Naive thymus-derived CD8-positive, alpha-beta T cell (primary cell): Measurements from ENCODE around the gene ANGEL2. TPM values are rescaled to one million over a fixed set of nuclear protein-coding genes. Genes with fewer than 3 reads are reported as not detected.
A peak's percentile ranks its signal among the peaks of the same experiment; 100 is the strongest.

Experiments used
- ATAC-seq, 2 donors: fragments of 150-1000 bp; cut with Tn5 transposase in 1 of 2; sonication (Bioruptor Pico), chemical (Tn5 transposase) in 1 of 2; 1 replicate in 1 of 2; 2 replicates in 1 of 2; pipeline ENCODE4 v1.10.0; 2021; ENCODE audit warnings: mild to moderate bottlenecking in 2 of 2, moderate library complexity in 2 of 2
- POLR2A ChIA-PET: fragments of 350-600 bp; sonication (Branson Sonifier 250); formaldehyde crosslinking; loops from one replicate; lab custom pipeline; 2021; ENCODE audit warnings: antibody characterized with exemption; lab: Charles Lee
- DNase-seq, 10 donors: peaks; one replicate each; pipeline versions ENCODE4 v3.0.0 to v3.0.0-alpha.2; 2020 to 2022
- H3K27ac Mint-ChIP-seq, 10 donors: one replicate each; pipeline ENCODE4 v1.8.0; 2020 to 2022; ENCODE audit warnings: mild to moderate bottlenecking in 10 of 10, mixed read lengths in 10 of 10, moderate library complexity in 4 of 10, inconsistent platforms in 1 of 10
- H3K27me3 Mint-ChIP-seq, 5 donors: one replicate each; pipeline ENCODE4 v1.8.0; 2021 to 2022; ENCODE audit warnings: mixed read lengths in 5 of 5
- H3K36me3 Mint-ChIP-seq, 3 donors: one replicate each; pipeline ENCODE4 v1.8.0; 2020 to 2022; ENCODE audit warnings: mixed read lengths in 3 of 3, mild to moderate bottlenecking in 2 of 3, inconsistent platforms in 1 of 3
- H3K4me1 Mint-ChIP-seq, 4 donors: one replicate each; pipeline ENCODE4 v1.8.0; 2021 to 2022; ENCODE audit warnings: mixed read lengths in 4 of 4
- H3K4me3 Mint-ChIP-seq, 10 donors: one replicate each; pipeline ENCODE4 v1.8.0; 2020 to 2022; ENCODE audit warnings: mild to moderate bottlenecking in 10 of 10, mixed read lengths in 10 of 10, moderate library complexity in 6 of 10, inconsistent platforms in 1 of 10
- H3K9me3 Mint-ChIP-seq, 9 donors: one replicate each; pipeline ENCODE4 v1.8.0; 2020 to 2022; ENCODE audit warnings: mixed read lengths in 9 of 9, mild to moderate bottlenecking in 3 of 9, inconsistent platforms in 1 of 9, moderate library complexity in 1 of 9
- polyA plus RNA-seq, 3 donors: library from polyadenylated mRNA; unstranded; fragments of 300-500 nt; fragmentation: Illumina TruSeq; gene quantifications; one replicate each; pipeline ENCODE4 v1.2.3, GENCODE V29; 2021
- total RNA-seq, 8 experiments: library from RNA in 2 of 8; stranded (reverse) in 2 of 8; gene quantifications; one replicate each; pipeline ENCODE4 v1.2.3 and lab custom pipeline; 2021 to 2026

ANGEL2 gene
- total and polyA plus RNA-seq, 5 experiments from 2014 or later = 18.5 to 98.5 (median 28.1) TPM

- Mint-ChIP-seq H3K27me3 (peaks cover 30 to 70% (median 64%) of the 10 kb centered on the region in 5 donors), H3K36me3 (no peaks in the 10 kb centered on the region), H3K4me1 (peaks cover 3 to 13% (median 11%) of the 10 kb centered on the region in 4 donors), H3K9me3 (peaks cover 0 to 6% (median 0%) of the 10 kb centered on the region in 9 donors), H3K4me3 (peak overlapping the region in 5 of 10 donors; percentile 22 to 76 (median 37)), H3K27ac (no peak overlapping the region)
- no peak for DNase-seq
- no peak for ATAC-seq
- POLR2A ChIA-PET = no interaction called here
Observed at GRCh38 chr1:212952641-212952976, 63.1 kb downstream of the ANGEL2 start.

GRCh38 chr1:212951947-212952640, 63.6 kb downstream of the ANGEL2 start:
- H3K27me3 Mint-ChIP-seq = peaks cover 30 to 70% (median 63%) of the 10 kb centered on the region in 5 donors
- DNase-seq = no peak
- H3K36me3 Mint-ChIP-seq = no peaks in the 10 kb centered on the region
- peaks cover 3 to 13% (median 11%) of the 10 kb centered on the region in 4 donors for H3K4me1 Mint-ChIP-seq
- H3K27ac Mint-ChIP-seq = peak overlapping the region in 1 of 10 donors; percentile 20
- peak overlapping the region in 8 of 10 donors; percentile 18 to 76 (median 48) for H3K4me3 Mint-ChIP-seq
- POLR2A ChIA-PET = no interaction called here
- H3K9me3 Mint-ChIP-seq = peaks cover 0 to 6% (median 0%) of the 10 kb centered on the region in 9 donors
- no peak for ATAC-seq

GRCh38 chr1:212951126-212951946, 64.3 kb downstream of the ANGEL2 start:
- H3K27me3 Mint-ChIP-seq = peaks cover 27 to 68% (median 61%) of the 10 kb centered on the region in 5 donors
- ATAC-seq = no peak

GRCh38 chr1:212950243-212951125, 65.2 kb downstream of the ANGEL2 start, which contains the start of gene VASH2:
VASH2 (plus strand) TSS chr1:212950541; CDS start chr1:212951543, 1,002 bp downstream.
- Mint-ChIP-seq H3K27me3 (peaks cover 20 to 59% (median 56%) of the 10 kb centered on the region in 5 donors), H3K36me3 (no peaks in the 10 kb centered on the region), H3K4me3 (peak within 1 kb of the TSS; percentile 58 to 82 (median 78)), H3K9me3 (peaks cover 0 to 6% (median 0%) of the 10 kb centered on the region in 9 donors), H3K27ac (no peak within 1 kb of the TSS), H3K4me1 (peaks cover 3 to 17% (median 13%) of the 10 kb centered on the region in 4 donors)
- POLR2A ChIA-PET = no interaction called here
- DNase-seq (peak in 8 of 10 donors; percentile 3 to 64 (median 18)), ATAC-seq (peak; percentile 84 to 94)

More at GRCh38 chr1:212951126-212951946, 64.3 kb downstream of the ANGEL2 start:
- no peak overlapping the region for H3K27ac Mint-ChIP-seq
- DNase-seq = no peak
- H3K4me3 Mint-ChIP-seq = peak overlapping the region; percentile 58 to 82 (median 78)
- peaks cover 3 to 16% (median 13%) of the 10 kb centered on the region in 4 donors for H3K4me1 Mint-ChIP-seq
- peaks cover 0 to 6% (median 0%) of the 10 kb centered on the region in 9 donors for H3K9me3 Mint-ChIP-seq
- no peaks in the 10 kb centered on the region for H3K36me3 Mint-ChIP-seq
- POLR2A ChIA-PET = no interaction called here

- ATAC-seq = no peak
- peaks cover 20 to 54% (median 51%) of the 10 kb centered on the region in 5 donors for H3K27me3 Mint-ChIP-seq
Observed at GRCh38 chr1:212949771-212950170, 65.9 kb downstream of the ANGEL2 start.

GRCh38 chr1:212946872-212947271, 68.8 kb downstream of the ANGEL2 start:
- POLR2A ChIA-PET = no interaction called here
- no peak overlapping the region for H3K4me3 Mint-ChIP-seq
- H3K27ac Mint-ChIP-seq = no peak overlapping the region
- peaks cover 0 to 6% (median 0%) of the 10 kb centered on the region in 9 donors for H3K9me3 Mint-ChIP-seq
- H3K4me1 Mint-ChIP-seq = peaks cover 3 to 19% (median 11%) of the 10 kb centered on the region in 4 donors
- H3K27me3 Mint-ChIP-seq = peaks cover 2 to 30% (median 22%) of the 10 kb centered on the region in 5 donors
- ATAC-seq (no peak), DNase-seq (no peak)
- H3K36me3 Mint-ChIP-seq = no peaks in the 10 kb centered on the region

More at GRCh38 chr1:212949771-212950170, 65.9 kb downstream of the ANGEL2 start:
- Mint-ChIP-seq H3K4me1 (peaks cover 3 to 17% (median 13%) of the 10 kb centered on the region in 4 donors), H3K27ac (no peak overlapping the region), H3K36me3 (no peaks in the 10 kb centered on the region), H3K9me3 (peaks cover 0 to 6% (median 0%) of the 10 kb centered on the region in 9 donors), H3K4me3 (peak overlapping the region; percentile 58 to 82 (median 77))
- no peak for DNase-seq
- POLR2A ChIA-PET = no interaction called here

- Mint-ChIP-seq H3K27me3 (peaks cover 4 to 23% (median 16%) of the 10 kb centered on the region in 5 donors), H3K9me3 (peaks cover 0 to 10% (median 6%) of the 10 kb centered on the region in 9 donors), H3K4me1 (peaks cover 3 to 17% (median 6%) of the 10 kb centered on the region in 4 donors), H3K4me3 (no peak overlapping the region), H3K36me3 (peaks cover 0 to 6% (median 5%) of the 10 kb centered on the region in 3 donors), H3K27ac (no peak overlapping the region)
- POLR2A ChIA-PET = no interaction called here
- no peak for DNase-seq
- ATAC-seq = no peak
Observed at GRCh38 chr1:212945463-212946160, 70.1 kb downstream of the ANGEL2 start.

GRCh38 chr1:212945056-212945455, 70.6 kb downstream of the ANGEL2 start:
- POLR2A ChIA-PET = no interaction called here
- H3K27me3 Mint-ChIP-seq = peaks cover 4 to 18% (median 12%) of the 10 kb centered on the region in 5 donors
- H3K36me3 Mint-ChIP-seq = peaks cover 0 to 11% (median 9%) of the 10 kb centered on the region in 3 donors

GRCh38 chr1:212944229-212944901, 71.3 kb downstream of the ANGEL2 start:
- peaks cover 0 to 17% (median 6%) of the 10 kb centered on the region in 9 donors for H3K9me3 Mint-ChIP-seq
- H3K4me1 Mint-ChIP-seq = peaks cover 0 to 14% (median 0%) of the 10 kb centered on the region in 4 donors
- ATAC-seq = no peak
- no peak overlapping the region for H3K27ac Mint-ChIP-seq
- POLR2A ChIA-PET = no interaction called here
- peaks cover 4 to 13% (median 11%) of the 10 kb centered on the region in 5 donors for H3K27me3 Mint-ChIP-seq
- H3K36me3 Mint-ChIP-seq = peaks cover 0 to 14% (median 13%) of the 10 kb centered on the region in 3 donors
- no peak for DNase-seq
- H3K4me3 Mint-ChIP-seq = no peak overlapping the region

More at GRCh38 chr1:212945056-212945455, 70.6 kb downstream of the ANGEL2 start:
- DNase-seq (no peak), ATAC-seq (no peak)
- no peak overlapping the region for H3K4me3 Mint-ChIP-seq
- H3K9me3 Mint-ChIP-seq = peaks cover 0 to 14% (median 6%) of the 10 kb centered on the region in 9 donors
- H3K27ac Mint-ChIP-seq = no peak overlapping the region
- H3K4me1 Mint-ChIP-seq = peaks cover 0 to 16% (median 2%) of the 10 kb centered on the region in 4 donors

GRCh38 chr1:212943393-212943710, 72.3 kb downstream of the ANGEL2 start:
- peaks cover 0 to 14% (median 0%) of the 10 kb centered on the region in 4 donors for H3K4me1 Mint-ChIP-seq
- H3K36me3 Mint-ChIP-seq = peaks cover 0 to 14% (median 13%) of the 10 kb centered on the region in 3 donors
- H3K27ac Mint-ChIP-seq = no peak overlapping the region
- H3K9me3 Mint-ChIP-seq = peaks cover 0 to 17% (median 6%) of the 10 kb centered on the region in 9 donors
- ATAC-seq = no peak
- no peak overlapping the region for H3K4me3 Mint-ChIP-seq
- no peak for DNase-seq
- peaks cover 0 to 4% (median 4%) of the 10 kb centered on the region in 5 donors for H3K27me3 Mint-ChIP-seq
- POLR2A ChIA-PET = no interaction called here
